H9 (cell line): Measurements from ENCODE around the gene NDNF. TPM values are rescaled to one million over a fixed set of nuclear protein-coding genes. Genes with fewer than 3 reads are reported as not detected.

Source experiments
- DNase-seq: peaks from one replicate; pipeline ENCODE4 v3.0.0-alpha.2; 2017
- H2AFZ ChIP-seq: one replicate; pipeline ENCODE4 v1.6.1; 2013; ENCODE audit warnings: mild to moderate bottlenecking, low read length, control low read depth, moderate library complexity
- H2AK5ac ChIP-seq: 2 replicates; pipeline ENCODE4 v1.6.1; 2013; ENCODE audit warnings: low read length, control low read depth, mixed read lengths; ENCODE audit not compliant: insufficient read length
- H2BK120ac ChIP-seq: one replicate; pipeline ENCODE4 v1.6.1; 2013; ENCODE audit warnings: low read depth, mild to moderate bottlenecking, low read length, control low read depth, inconsistent platforms; ENCODE audit not compliant: poor library complexity, severe bottlenecking
- H2BK12ac ChIP-seq: 2 replicates; pipeline ENCODE4 v1.6.1; 2013; ENCODE audit warnings: low read length, control low read depth, mixed read lengths, low read depth; ENCODE audit not compliant: insufficient read length
- H2BK15ac ChIP-seq: 2 replicates; pipeline ENCODE4 v1.6.1; 2013; ENCODE audit warnings: low read depth, low read length, control low read depth
- H2BK20ac ChIP-seq: one replicate; pipeline ENCODE4 v1.6.1; 2013; ENCODE audit warnings: low read depth, mild to moderate bottlenecking, low read length, control low read depth, inconsistent platforms; ENCODE audit not compliant: poor library complexity, severe bottlenecking
- H2BK5ac ChIP-seq: 2 replicates; pipeline ENCODE4 v1.6.1; 2013; ENCODE audit warnings: low read length, control low read depth, mixed read lengths; ENCODE audit not compliant: insufficient read length
- H3K14ac ChIP-seq: 2 replicates; pipeline ENCODE4 v1.6.1; 2013; ENCODE audit warnings: low read length, control low read depth; ENCODE audit not compliant: insufficient read depth
- H3K18ac ChIP-seq: 2 replicates; pipeline ENCODE4 v1.6.1; 2013; ENCODE audit warnings: low read depth, mild to moderate bottlenecking, mixed read lengths, low read length, control low read depth; ENCODE audit not compliant: insufficient read length
- H3K23ac ChIP-seq: 2 replicates; pipeline ENCODE4 v1.6.1; 2013; ENCODE audit warnings: low read length, control low read depth, mixed read lengths, low read depth; ENCODE audit not compliant: insufficient read length
- H3K23me2 ChIP-seq: 2 replicates; pipeline ENCODE4 v1.6.1; 2013; ENCODE audit warnings: low read depth, mild to moderate bottlenecking, mixed read lengths, low read length, control low read depth; ENCODE audit not compliant: insufficient read length, poor library complexity, severe bottlenecking
- H3K27ac ChIP-seq: 2 replicates; pipeline ENCODE4 v1.5.1; 2013; ENCODE audit warnings: low read length, control low read depth, mixed read lengths, low read depth; ENCODE audit not compliant: insufficient read length
- H3K27me3 ChIP-seq: 2 replicates; pipeline ENCODE4 v1.6.1; 2013; ENCODE audit warnings: low read length, control low read depth, inconsistent platforms; ENCODE audit not compliant: insufficient read depth
- H3K4ac ChIP-seq: 2 replicates; pipeline ENCODE4 v1.6.1; 2013; ENCODE audit warnings: low read depth, mild to moderate bottlenecking, control low read depth, inconsistent platforms, low read length, moderate library complexity
- H3K4me1 ChIP-seq: 2 replicates; pipeline ENCODE4 v1.6.1; 2013; ENCODE audit warnings: low read length, control low read depth, inconsistent platforms; ENCODE audit not compliant: insufficient read depth
- H3K4me2 ChIP-seq: 2 replicates; pipeline ENCODE4 v1.6.1; 2013; ENCODE audit warnings: low read length, control low read depth, mixed read lengths; ENCODE audit not compliant: insufficient read length, insufficient read depth
- H3K56ac ChIP-seq: 2 replicates; pipeline ENCODE4 v1.6.1; 2013; ENCODE audit warnings: low read depth, mild to moderate bottlenecking, mixed read lengths, low read length, control low read depth; ENCODE audit not compliant: insufficient read length
- H3K79me1 ChIP-seq: 2 replicates; pipeline ENCODE4 v1.6.1; 2013; ENCODE audit warnings: low read depth, mild to moderate bottlenecking, moderate library complexity, low read length, control low read depth, inconsistent platforms; ENCODE audit not compliant: insufficient read depth, poor library complexity, severe bottlenecking
- H3K79me2 ChIP-seq: 2 replicates; pipeline ENCODE4 v1.6.1; 2013; ENCODE audit warnings: low read length, control low read depth, inconsistent platforms; ENCODE audit not compliant: insufficient read depth
- H3K9ac ChIP-seq: 2 replicates; pipeline ENCODE4 v1.6.1; 2013; ENCODE audit warnings: low read length, control low read depth, mixed read lengths; ENCODE audit not compliant: insufficient read length; ENCODE audit errors: extremely low read depth
- H3K9me3 ChIP-seq: one replicate; pipeline ENCODE4 v1.6.1; 2013; ENCODE audit warnings: low read depth, low read length, inconsistent platforms; ENCODE audit not compliant: control insufficient read depth
- H3T11ph ChIP-seq: one replicate; pipeline ENCODE4 v1.6.1; 2013; ENCODE audit warnings: mild to moderate bottlenecking, low read length, control low read depth, inconsistent platforms
- H4K20me1 ChIP-seq: one replicate; pipeline ENCODE4 v1.6.1; 2013; ENCODE audit not compliant: control insufficient read depth, insufficient read length, insufficient read depth
- H4K5ac ChIP-seq: 2 replicates; pipeline ENCODE4 v1.6.1; 2013; ENCODE audit warnings: low read depth, mild to moderate bottlenecking, mixed read lengths, low read length, control low read depth; ENCODE audit not compliant: insufficient read length
- H4K8ac ChIP-seq: replicated peaks from 2 replicates; pipeline ENCODE4 v1.6.1; 2013; ENCODE audit warnings: low read length, control low read depth, mixed read lengths, low read depth; ENCODE audit not compliant: insufficient read length
- H4K91ac ChIP-seq: 2 replicates; pipeline ENCODE4 v1.6.1; 2013; ENCODE audit warnings: low read depth, mild to moderate bottlenecking, moderate library complexity, mixed read lengths, low read length, control low read depth; ENCODE audit not compliant: insufficient read length
- H3K27ac Mint-ChIP-seq, 3 experiments: 2 replicates in 2 of 3; 3 replicates in 1 of 3; pipeline ENCODE4 v1.8.0; 2020 to 2021; ENCODE audit warnings: mixed read lengths in 3 of 3, mild to moderate bottlenecking in 1 of 3, moderate library complexity in 1 of 3
- H3K27me3 Mint-ChIP-seq: 2 replicates; pipeline ENCODE4 v1.8.0; 2021; ENCODE audit warnings: low read depth, mild to moderate bottlenecking, moderate library complexity, mixed read lengths
- H3K36me3 Mint-ChIP-seq, 3 experiments: 2 replicates in 2 of 3; 3 replicates in 1 of 3; pipeline ENCODE4 v1.8.0; 2020 to 2021; ENCODE audit warnings: low read depth in 3 of 3, mixed read lengths in 3 of 3; ENCODE audit not compliant: insufficient read depth in 1 of 3
- H3K4me1 Mint-ChIP-seq, 2 experiments: 2 replicates each; pipeline ENCODE4 v1.8.0; 2020; ENCODE audit warnings: mixed read lengths in 2 of 2
- H3K4me3 Mint-ChIP-seq, 2 experiments: 2 replicates in 1 of 2; 3 replicates in 1 of 2; pipeline ENCODE4 v1.8.0; 2020 to 2021; ENCODE audit warnings: mild to moderate bottlenecking in 2 of 2, mixed read lengths in 2 of 2, moderate library complexity in 1 of 2
- H3K9me3 Mint-ChIP-seq, 2 experiments: 2 replicates in 1 of 2; 3 replicates in 1 of 2; pipeline ENCODE4 v1.8.0; 2020; ENCODE audit warnings: mild to moderate bottlenecking in 2 of 2, mixed read lengths in 2 of 2, moderate library complexity in 1 of 2
- CTCF ChIP-seq: fragments of 200-600 bp; sonication (generic); conservative IDR thresholded peaks from 3 replicates; pipeline ENCODE4 v1.8.0; 2021; ENCODE audit warnings: antibody characterized with exemption, mild to moderate bottlenecking
- WGBS: extraction: QIAGEN DNeasy Blood & Tissue Kit; methylation state at CpG from one replicate; pipeline ENCODE4 v1.1.7; 2013; ENCODE audit warnings: missing lambda C conversion rate, low lambda C conversion rate, mixed read lengths; ENCODE audit not compliant: insufficient read length; ENCODE audit errors: extremely low coverage; 5-methylcytosine and 5-hydroxymethylcytosine counted together
- total RNA-seq: library from RNA; stranded (reverse); gene quantifications from 2 replicates; pipeline ENCODE4 v1.2.1, GENCODE V29; 2021

The NDNF gene
- total RNA-seq, 1 experiment from 2014 or later = 0.17 TPM

GRCh38 chr4:121011138-121011537, 61.2 kb downstream of the NDNF start:
- no peaks in the 10 kb centered on the region for H3K79me2 ChIP-seq
- peaks cover 37 to 45% of the 10 kb centered on the region in 2 experiments for H3K4me1 Mint-ChIP-seq
- no peaks in the 10 kb centered on the region for H3K36me3 Mint-ChIP-seq
- H3T11ph ChIP-seq = no peak overlapping the region
- H2BK5ac ChIP-seq = no peak overlapping the region
- no CpG with 5 or more reads among the region's 2 CpGs for WGBS
- no peak overlapping the region for H2BK12ac ChIP-seq
- H3K27ac Mint-ChIP-seq = no peak overlapping the region
- H3K27me3 ChIP-seq = no peaks in the 10 kb centered on the region
- H3K9ac ChIP-seq = no peak overlapping the region
- no peaks in the 10 kb centered on the region for H3K9me3 ChIP-seq
- no peak overlapping the region for H3K18ac ChIP-seq
- peak; percentile 41 for DNase-seq
- no peaks in the 10 kb centered on the region for H3K23me2 ChIP-seq
- H3K4me3 Mint-ChIP-seq = no peak overlapping the region
- H2AK5ac ChIP-seq = no peak overlapping the region
- H3K27ac ChIP-seq = no peak overlapping the region
- no peak overlapping the region for H4K5ac ChIP-seq
- H2BK120ac ChIP-seq = no peak overlapping the region
- no peak overlapping the region for H3K14ac ChIP-seq
- no peak overlapping the region for H4K8ac ChIP-seq
- no peak overlapping the region for H2BK15ac ChIP-seq
- peaks cover 3% of the 10 kb centered on the region; the same call in 1 of the 2 replicates for H3K4me1 ChIP-seq
- no peak overlapping the region for H3K4ac ChIP-seq
- no peaks in the 10 kb centered on the region for H3K27me3 Mint-ChIP-seq
- no peak overlapping the region for H4K91ac ChIP-seq
- no peak overlapping the region for H2BK20ac ChIP-seq
- H2AFZ ChIP-seq = no peak overlapping the region
- no peak overlapping the region for H3K56ac ChIP-seq
- H3K79me1 ChIP-seq = no peaks in the 10 kb centered on the region
- H4K20me1 ChIP-seq = no peaks in the 10 kb centered on the region
- peak overlapping the region; percentile 11 for H3K4me2 ChIP-seq
- no peaks in the 10 kb centered on the region for H3K9me3 Mint-ChIP-seq
- no peak overlapping the region for H3K23ac ChIP-seq
- TF ChIP-seq CTCF = no peak
